HG03175 (cell line): ENCODE results near the gene NPFF.

Experiments used
- ATAC-seq: cut with Tn5 transposase; IDR thresholded peaks from one replicate; pipeline ENCODE4 v1.9.1; 2021; ENCODE audit warnings: mild to moderate bottlenecking, moderate library complexity; ENCODE audit not compliant: unreplicated experiment

NPFF gene

DNA sequence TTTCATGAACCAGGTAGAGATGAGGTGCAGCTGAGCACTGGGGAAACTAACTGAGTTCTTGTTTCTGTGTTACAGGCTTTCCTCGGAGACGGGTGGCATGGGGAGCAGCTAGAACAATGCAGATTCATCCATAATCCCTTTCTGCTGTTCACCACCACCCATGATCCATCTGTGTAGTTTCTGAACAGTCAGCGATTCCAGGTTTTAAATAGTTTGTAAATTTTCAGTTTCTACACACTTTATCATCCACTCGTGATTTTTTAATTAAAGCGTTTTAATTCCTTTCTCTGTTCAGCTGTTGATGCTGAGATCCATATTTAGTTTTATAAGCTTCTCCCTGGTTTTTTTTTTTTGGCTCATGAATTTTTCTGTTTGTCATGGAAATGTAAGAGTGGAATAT lies 28.0 kb downstream of the NPFF start:
- ATAC-seq: no peak

GRCh38 chr12:53478865-53479264 lies 28.4 kb downstream of the NPFF start:
- ATAC-seq: no peak

DNA sequence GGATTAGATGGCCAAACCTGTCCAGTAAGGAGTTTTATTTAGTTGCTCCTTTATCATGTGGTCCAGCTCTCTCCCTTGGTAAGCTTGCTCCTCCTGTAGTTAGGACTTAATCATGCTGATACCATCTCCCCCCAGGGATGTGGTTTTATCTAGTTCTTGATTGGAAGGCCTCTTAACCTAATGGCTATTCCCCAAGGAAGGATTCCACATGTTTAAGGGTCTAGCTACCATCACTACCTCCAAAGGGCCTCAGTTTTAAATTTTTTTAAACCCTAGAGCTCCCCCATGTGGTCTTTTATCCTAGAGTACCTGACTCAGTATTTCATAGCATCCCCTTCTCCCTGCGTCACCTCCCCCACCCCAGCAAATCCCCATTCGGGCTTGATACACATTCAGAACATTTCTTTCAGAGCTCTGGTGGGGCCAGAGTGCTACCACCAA lies 30.5 kb downstream of the NPFF start:
- ATAC-seq: no peak

- ATAC-seq: no peak
These were observed 32.5 kb downstream of the NPFF start for GRCh38 chr12:53474819-53475218.

GRCh38 chr12:53474077-53474476 lies 33.2 kb downstream of the NPFF start:
- ATAC-seq: no peak

- ATAC-seq: no peak
These were observed 35.2 kb downstream of the NPFF start for GRCh38 chr12:53472056-53472582.

- no peak for ATAC-seq
These were observed 39.0 kb downstream of the NPFF start for GRCh38 chr12:53468282-53468681.

GRCh38 chr12:53467880-53468279 lies 39.4 kb downstream of the NPFF start:
- no peak for ATAC-seq

DNA sequence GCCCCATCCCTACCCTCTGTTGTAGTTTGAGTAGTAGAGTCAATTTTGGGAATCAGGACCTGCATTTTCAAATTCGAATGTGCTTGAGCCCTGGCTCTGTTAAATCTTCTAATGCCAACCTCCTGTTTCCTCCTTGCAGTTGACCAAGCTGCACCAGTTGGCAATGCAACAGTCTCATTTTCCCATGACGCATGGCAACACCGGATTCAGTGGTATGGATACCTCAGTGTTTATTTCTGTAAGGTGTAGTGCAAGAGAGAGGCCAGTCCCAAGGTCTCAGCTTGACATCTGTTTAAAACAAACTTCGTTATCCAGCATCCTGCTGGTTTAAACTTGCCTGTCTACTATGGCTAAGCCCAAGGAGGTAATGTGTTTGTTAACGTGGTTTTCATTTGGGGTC lies 40.2 kb downstream of the NPFF start:
- ATAC-seq: no peak

DNA sequence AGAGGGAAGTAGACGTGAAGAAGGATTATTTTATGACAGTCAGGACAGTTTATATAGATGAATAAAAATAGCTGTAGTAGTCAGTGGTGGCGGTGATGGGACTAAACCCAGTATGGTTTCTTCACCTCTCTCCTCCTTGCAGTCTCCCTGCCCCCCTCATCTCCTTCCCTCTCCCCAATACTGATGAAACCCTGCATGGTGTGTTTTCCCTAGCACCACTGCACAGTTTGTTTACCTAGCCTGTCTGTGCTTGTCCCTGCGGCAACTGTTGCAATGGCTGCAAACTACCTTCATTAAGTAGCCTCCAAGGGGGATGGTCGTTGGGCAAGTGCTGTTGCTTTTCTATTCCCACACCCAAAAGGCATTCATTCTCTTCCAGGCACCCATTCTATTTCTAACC lies 40.6 kb downstream of the NPFF start:
- ATAC-seq: no peak

DNA sequence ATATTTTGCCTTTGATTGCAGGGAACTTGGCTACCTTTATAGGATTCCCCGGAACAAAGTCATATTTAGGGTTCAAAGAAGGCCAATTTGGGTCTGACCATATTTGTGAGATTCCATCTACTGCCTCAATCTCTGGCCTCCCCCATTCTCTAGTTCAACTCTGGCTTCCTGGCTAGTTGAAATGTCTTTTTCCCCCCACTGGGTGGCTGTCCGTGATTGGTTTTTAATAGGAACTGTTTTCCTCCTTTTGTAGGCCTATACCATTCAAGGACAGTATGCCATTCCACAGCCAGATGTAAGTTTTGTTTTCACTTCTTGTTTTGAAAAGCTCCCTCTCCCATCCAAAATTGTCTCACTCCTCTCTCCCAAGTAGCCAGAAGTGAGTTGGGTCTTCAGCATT lies 41.6 kb downstream of the NPFF start:
- ATAC-seq: no peak

- no peak for ATAC-seq
These were observed 42.4 kb downstream of the NPFF start for GRCh38 chr12:53464685-53465418.

DNA sequence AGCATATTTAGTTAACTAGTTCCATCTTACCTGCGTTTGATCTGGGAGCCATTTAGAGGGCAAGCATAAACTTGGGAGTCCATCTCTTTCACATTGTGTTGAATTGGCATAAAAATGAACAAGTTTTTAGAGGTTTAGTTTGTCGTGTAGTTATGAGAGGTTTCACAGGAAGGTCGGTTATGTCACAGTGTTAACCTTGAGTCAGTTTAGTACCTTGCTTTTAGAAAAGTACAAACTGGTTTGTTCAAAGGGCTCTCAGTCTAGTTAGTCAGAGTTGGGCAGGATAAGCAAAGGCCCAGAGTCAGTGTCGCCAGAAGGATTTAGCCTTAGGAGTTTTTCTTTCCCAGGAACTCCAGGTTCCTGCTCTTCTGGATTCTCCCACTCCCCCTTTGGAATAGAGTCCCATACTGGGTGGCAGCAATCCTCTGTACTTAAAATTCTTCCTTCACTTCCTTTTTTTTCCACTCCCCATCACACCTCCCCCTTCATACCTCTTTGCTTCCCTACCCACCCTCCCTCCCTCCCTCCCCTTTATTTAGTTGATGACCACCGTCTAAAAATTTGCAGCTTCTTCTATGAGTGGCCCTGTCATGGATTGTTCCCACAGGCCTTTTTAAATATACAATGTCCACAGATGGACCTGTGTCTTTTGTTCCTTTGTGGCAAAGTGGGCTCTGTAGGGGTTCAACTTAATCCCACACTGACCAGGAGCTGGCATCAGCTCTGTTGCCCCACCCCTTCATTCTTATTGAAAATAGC lies 43.3 kb downstream of the NPFF start:
- no peak for ATAC-seq

- no peak for ATAC-seq
These were observed 44.3 kb downstream of the NPFF start for GRCh38 chr12:53462935-53463334.

DNA sequence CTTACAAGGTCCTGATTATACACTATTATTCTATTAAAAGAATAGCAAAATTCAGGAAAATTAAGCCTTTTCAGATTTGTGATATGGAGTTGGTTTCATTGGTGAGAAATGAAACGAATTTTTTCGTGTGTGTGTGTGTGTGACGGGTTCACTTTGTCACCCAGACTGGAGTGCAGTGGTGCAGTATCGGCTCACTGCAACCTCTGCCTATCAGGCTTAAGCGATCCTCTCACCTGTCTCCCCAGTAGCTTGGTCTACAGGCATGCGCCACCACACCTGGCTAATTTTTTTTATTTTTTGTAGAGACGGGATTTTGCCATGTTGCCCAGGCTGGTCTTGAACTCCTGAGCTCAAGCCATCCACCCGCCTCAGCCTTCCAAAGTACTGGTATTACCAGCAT lies 45.7 kb downstream of the NPFF start:
- ATAC-seq: no peak

- no peak for ATAC-seq
These were observed 46.2 kb downstream of the NPFF start for GRCh38 chr12:53461059-53461458.

GRCh38 chr12:53459097-53459496 lies 48.2 kb downstream of the NPFF start:
- ATAC-seq: no peak
